Gastroesophageal sphincter (tissue), 4 donors: ENCODE results near the gene SLC18A3. TPM values are rescaled to one million over a fixed set of nuclear protein-coding genes. Genes with fewer than 3 reads are reported as not detected.

Source experiments
- ATAC-seq: fragments of 150-250 bp; one replicate; pipeline ENCODE4 v1.9.1; 2016; ENCODE audit warnings: mild to moderate bottlenecking, moderate library complexity
- H3K27ac ChIP-seq, 4 donors: fragments of 200-600 bp; sonication (generic) in 3 of 4; 1 replicate in 3 of 4; 2 replicates in 1 of 4; pipeline ENCODE4 v1.5.1; 2016 to 2019
- H3K27me3 ChIP-seq: fragments of 200-600 bp; sonication (generic); one replicate; pipeline ENCODE4 v1.5.1; 2019
- H3K36me3 ChIP-seq, 2 donors: fragments of 200-600 bp; sonication (generic); one replicate each; pipeline ENCODE4 v1.5.1; 2019; ENCODE audit warnings: control low read depth in 1 of 2
- H3K4me1 ChIP-seq, 3 donors: fragments of 200-600 bp; sonication (generic); 1 replicate in 2 of 3; 2 replicates in 1 of 3; pipeline ENCODE4 v1.5.1; 2016 to 2019; ENCODE audit warnings: control low read depth in 2 of 3
- H3K4me3 ChIP-seq, 2 donors: fragments of 200-600 bp; sonication (generic); one replicate each; pipeline ENCODE4 v1.5.1; 2019; ENCODE audit warnings: mild to moderate bottlenecking in 1 of 2, moderate library complexity in 1 of 2
- H3K9me3 ChIP-seq, 3 donors: fragments of 200-600 bp; sonication (generic); one replicate each; pipeline ENCODE4 v1.5.1; 2017 to 2019; ENCODE audit warnings: control low read depth in 2 of 3
- EP300 ChIP-seq: sonication (generic); formaldehyde crosslinking; IDR thresholded peaks from one replicate; pipeline ENCODE4 v1.6.1; 2017; ENCODE audit warnings: antibody characterized with exemption, mild to moderate bottlenecking
- POLR2A ChIP-seq, 2 donors: fragments of 450-650 bp; IDR thresholded peaks; one replicate each; pipeline ENCODE4 v1.6.1; 2017; ENCODE audit warnings: antibody characterized with exemption in 2 of 2, mild to moderate bottlenecking in 2 of 2, moderate library complexity in 1 of 2
- POLR2AphosphoS5 ChIP-seq: sonication (generic); formaldehyde crosslinking; IDR thresholded peaks from one replicate; pipeline ENCODE4 v1.6.1; 2017; ENCODE audit warnings: antibody characterized with exemption
- WGBS, 2 donors: methylation state at CpG; one replicate each; pipeline ENCODE4 v1.1.5; 2018; ENCODE audit warnings: low coverage in 1 of 2; 5-methylcytosine and 5-hydroxymethylcytosine counted together
- total RNA-seq, 4 donors: library from RNA; depleted of rRNA; stranded (reverse); fragments of >200 nt; gene quantifications; one replicate each; pipeline ENCODE4 v1.1.0, GENCODE V29; 2016
- TF ChIP-seq, protein P1 (sequence below), 4 experiments: fragments of 200-600 bp in 2 of 4; fragments of 450-650 bp in 2 of 4; sonication (generic) in 1 of 4; IDR thresholded peaks; one replicate each; pipeline ENCODE4 v1.5.1; 2017 to 2019; ENCODE audit warnings: antibody characterized with exemption in 4 of 4, mild to moderate bottlenecking in 2 of 4, moderate library complexity in 2 of 4

The SLC18A3 gene
- 1 to 10 TPM in 2 of 4 donors, under 1 TPM in 1, not detected in 1; 0.12 to 1.7 (median 1.5) TPM for total RNA-seq

GRCh38 chr10:49610114-49610457 lies at the start of gene SLC18A3:
SLC18A3 (plus strand) TSS chr10:49610310; CDS start chr10:49610741, 431 bp downstream.
- TF ChIP-seq POLR2AphosphoS5 = no peak
- TF ChIP-seq EP300 = no peak
- TF ChIP-seq POLR2A (IDR thresholded peaks at IDR 0.05) = no peak
- TF ChIP-seq, protein P1, sequence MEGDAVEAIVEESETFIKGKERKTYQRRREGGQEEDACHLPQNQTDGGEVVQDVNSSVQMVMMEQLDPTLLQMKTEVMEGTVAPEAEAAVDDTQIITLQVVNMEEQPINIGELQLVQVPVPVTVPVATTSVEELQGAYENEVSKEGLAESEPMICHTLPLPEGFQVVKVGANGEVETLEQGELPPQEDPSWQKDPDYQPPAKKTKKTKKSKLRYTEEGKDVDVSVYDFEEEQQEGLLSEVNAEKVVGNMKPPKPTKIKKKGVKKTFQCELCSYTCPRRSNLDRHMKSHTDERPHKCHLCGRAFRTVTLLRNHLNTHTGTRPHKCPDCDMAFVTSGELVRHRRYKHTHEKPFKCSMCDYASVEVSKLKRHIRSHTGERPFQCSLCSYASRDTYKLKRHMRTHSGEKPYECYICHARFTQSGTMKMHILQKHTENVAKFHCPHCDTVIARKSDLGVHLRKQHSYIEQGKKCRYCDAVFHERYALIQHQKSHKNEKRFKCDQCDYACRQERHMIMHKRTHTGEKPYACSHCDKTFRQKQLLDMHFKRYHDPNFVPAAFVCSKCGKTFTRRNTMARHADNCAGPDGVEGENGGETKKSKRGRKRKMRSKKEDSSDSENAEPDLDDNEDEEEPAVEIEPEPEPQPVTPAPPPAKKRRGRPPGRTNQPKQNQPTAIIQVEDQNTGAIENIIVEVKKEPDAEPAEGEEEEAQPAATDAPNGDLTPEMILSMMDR (IDR thresholded peaks at IDR 0.05) = no peak
- WGBS, 2 donors = 0% methylated on average over 6 of the region's 43 CpGs; no CpG with 5 or more reads in 1 of the 2 donors
- H3K4me3 ChIP-seq = peak within 1 kb of the TSS in 1 of 2 donors; percentile 22
- H3K9me3 ChIP-seq = no peaks in the 10 kb centered on the region
- H3K27ac ChIP-seq = no peak within 1 kb of the TSS
- H3K36me3 ChIP-seq = no peaks in the 10 kb centered on the region
- ATAC-seq = no peak
- peaks cover 100% of the 10 kb centered on the region for H3K27me3 ChIP-seq
- H3K4me1 ChIP-seq = peaks cover 0 to 37% (median 11%) of the 10 kb centered on the region in 3 donors

DNA sequence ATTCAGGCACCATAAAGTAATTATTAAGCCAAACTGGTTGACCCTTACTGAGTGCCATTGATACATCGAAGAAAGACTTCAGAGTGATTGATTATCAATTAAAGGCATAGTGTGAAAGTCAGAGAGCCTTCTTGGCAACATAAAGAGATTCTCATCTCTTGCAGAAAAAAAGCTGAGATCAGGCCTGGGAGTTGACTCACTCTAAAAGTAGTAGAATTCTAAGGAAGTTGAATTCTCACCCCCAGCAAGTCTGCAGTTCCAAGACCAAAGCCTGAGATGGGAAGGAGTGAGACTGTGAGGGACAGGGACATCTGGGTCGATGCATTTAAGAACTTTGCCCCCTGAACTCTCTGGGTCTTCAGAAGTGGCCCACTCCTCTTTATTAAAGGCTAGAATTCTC lies 49.6 kb upstream of the SLC18A3 start:
- 66% methylated on average over 2 of the region's 2 CpGs; no CpG with 5 or more reads in 1 of the 2 donors for WGBS, 2 donors
- no peak overlapping the region for H3K27ac ChIP-seq
- no peak overlapping the region for H3K4me3 ChIP-seq
- no peak for ATAC-seq
- peaks cover 31% of the 10 kb centered on the region for H3K27me3 ChIP-seq
- H3K4me1 ChIP-seq = no peaks in the 10 kb centered on the region
- no peaks in the 10 kb centered on the region for H3K36me3 ChIP-seq
- TF ChIP-seq POLR2A (IDR thresholded peaks at IDR 0.05) (no peak), POLR2AphosphoS5 (no peak), EP300 (no peak)
- TF ChIP-seq, protein P1 (IDR thresholded peaks at IDR 0.05) = no peak
- peaks cover 0 to 9% (median 0%) of the 10 kb centered on the region in 3 donors for H3K9me3 ChIP-seq

DNA sequence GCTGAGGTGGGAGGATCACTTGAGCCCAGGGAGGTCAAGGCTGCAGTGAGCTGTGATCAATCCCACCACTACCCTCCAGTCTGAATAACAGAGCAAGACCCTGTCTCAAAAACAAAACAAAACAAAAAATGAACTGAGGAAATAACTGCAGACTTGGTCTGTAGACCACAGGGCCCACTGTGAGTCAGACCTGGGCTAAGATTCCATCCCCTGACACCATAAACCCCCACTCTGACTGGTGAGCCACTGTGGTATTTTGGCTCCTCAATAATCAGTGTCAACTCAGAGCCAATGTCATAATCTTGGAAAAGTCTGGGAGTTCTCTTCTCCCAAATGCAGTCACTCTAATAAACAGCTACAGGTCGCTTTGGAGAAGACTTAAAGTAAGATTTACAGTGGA lies 47.2 kb upstream of the SLC18A3 start:
- no peaks in the 10 kb centered on the region for H3K4me1 ChIP-seq
- no peak for ATAC-seq
- no peaks in the 10 kb centered on the region for H3K9me3 ChIP-seq
- no peak overlapping the region for H3K4me3 ChIP-seq
- TF ChIP-seq EP300 = no peak
- TF ChIP-seq, protein P1 (IDR thresholded peaks at IDR 0.05) = no peak
- no peak for TF ChIP-seq POLR2AphosphoS5
- TF ChIP-seq POLR2A (IDR thresholded peaks at IDR 0.05) = no peak
- H3K36me3 ChIP-seq = no peaks in the 10 kb centered on the region
- WGBS, 2 donors = 86% methylated on average over 1 of the region's 1 CpG; no CpG with 5 or more reads in 1 of the 2 donors
- H3K27me3 ChIP-seq = peaks cover 32% of the 10 kb centered on the region
- H3K27ac ChIP-seq = no peak overlapping the region

DNA sequence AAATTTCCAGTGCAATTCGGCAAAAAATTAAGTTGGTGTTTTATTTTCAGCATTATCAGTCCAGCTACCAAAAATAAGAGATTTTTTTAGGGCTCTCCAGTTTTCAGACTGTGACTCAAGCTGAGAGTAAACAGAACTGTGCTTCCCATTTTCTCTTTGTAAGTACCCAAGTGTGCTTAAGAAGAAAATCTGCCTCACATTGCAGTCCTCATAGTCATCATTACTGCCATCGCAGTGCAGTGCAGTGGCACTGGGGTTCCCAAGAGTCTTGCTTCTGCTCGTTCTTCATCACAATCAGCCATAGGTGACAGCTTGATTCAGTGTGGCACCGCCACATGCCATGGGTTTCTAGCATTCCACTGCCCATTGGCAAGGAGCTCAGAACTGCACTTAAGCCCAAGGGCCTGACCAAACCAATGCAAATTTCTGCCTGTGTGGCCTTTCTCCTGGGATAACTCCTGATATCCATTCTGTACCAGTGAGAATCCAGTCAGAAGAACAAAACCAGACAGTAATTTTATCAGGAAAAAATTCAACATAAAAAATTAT lies 45.6 kb upstream of the SLC18A3 start:
- Histone ChIP-seq H3K4me1 (no peaks in the 10 kb centered on the region), H3K4me3 (no peak overlapping the region), H3K27ac (no peak overlapping the region), H3K36me3 (no peaks in the 10 kb centered on the region), H3K9me3 (peaks cover 0 to 10% (median 0%) of the 10 kb centered on the region in 3 donors), H3K27me3 (peaks cover 26% of the 10 kb centered on the region)
- TF ChIP-seq EP300 = no peak
- no peak for ATAC-seq
- WGBS, 2 donors = 80% methylated on average over 3 to 4 of the region's 4 CpGs

- H3K27me3 ChIP-seq = peaks cover 12% of the 10 kb centered on the region
- no peaks in the 10 kb centered on the region for H3K4me1 ChIP-seq
- ATAC-seq = no peak
- 63 to 100% methylated on average over 1 of the region's 1 CpG for WGBS, 2 donors
- H3K36me3 ChIP-seq = no peaks in the 10 kb centered on the region
- TF ChIP-seq POLR2A (IDR thresholded peaks at IDR 0.05) = no peak
- TF ChIP-seq, protein P1 (IDR thresholded peaks at IDR 0.05) = no peak
- TF ChIP-seq EP300 = no peak
- no peak for TF ChIP-seq POLR2AphosphoS5
- no peak overlapping the region for H3K4me3 ChIP-seq
- peaks cover 0 to 14% (median 0%) of the 10 kb centered on the region in 3 donors for H3K9me3 ChIP-seq
- no peak overlapping the region for H3K27ac ChIP-seq
These were observed 42.3 kb upstream of the SLC18A3 start for GRCh38 chr10:49567810-49568209.
